Thyroid gland (tissue), 4 donors: Measurements from ENCODE around the gene CDHR2.

Source experiments
- POLR2A ChIP-seq, 2 donors: fragments of 450-650 bp; IDR thresholded peaks; one replicate each; pipeline ENCODE4 v1.6.1; 2017; ENCODE audit warnings: antibody characterized with exemption in 2 of 2, mild to moderate bottlenecking in 2 of 2, moderate library complexity in 1 of 2
- TF ChIP-seq, protein P1 (sequence below), 6 experiments: fragments of 200-600 bp in 3 of 6; fragments of 450-650 bp in 3 of 6; sonication (generic) in 3 of 6; IDR thresholded peaks; one replicate each; pipeline ENCODE4 v1.5.1; 2016 to 2019; ENCODE audit warnings: antibody characterized with exemption in 6 of 6, mild to moderate bottlenecking in 2 of 6, inconsistent platforms in 1 of 6, moderate library complexity in 1 of 6

DNA sequence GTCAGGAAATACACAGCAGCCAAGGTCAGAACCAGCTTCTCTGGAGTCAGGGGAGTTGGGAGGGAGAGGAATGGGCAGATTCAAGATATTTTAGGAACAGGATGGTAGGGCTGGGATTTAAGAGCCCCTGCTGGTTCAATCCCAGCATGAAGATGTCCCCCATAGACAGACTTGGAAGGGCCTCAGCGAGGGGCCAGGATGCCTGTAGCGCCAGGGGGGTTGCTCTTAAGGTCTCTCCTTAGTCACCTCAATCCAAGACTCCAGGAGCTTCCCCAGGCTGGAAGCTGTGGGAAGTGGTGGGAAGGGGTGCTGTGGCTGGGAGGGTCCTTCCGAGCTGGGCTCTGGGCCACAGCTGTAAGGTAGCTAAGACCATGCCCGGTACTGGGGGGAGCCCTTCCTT is 90.1 kb downstream of the CDHR2 start:
- TF ChIP-seq POLR2A (IDR thresholded peaks at IDR 0.05): no peak
- TF ChIP-seq, protein P1, sequence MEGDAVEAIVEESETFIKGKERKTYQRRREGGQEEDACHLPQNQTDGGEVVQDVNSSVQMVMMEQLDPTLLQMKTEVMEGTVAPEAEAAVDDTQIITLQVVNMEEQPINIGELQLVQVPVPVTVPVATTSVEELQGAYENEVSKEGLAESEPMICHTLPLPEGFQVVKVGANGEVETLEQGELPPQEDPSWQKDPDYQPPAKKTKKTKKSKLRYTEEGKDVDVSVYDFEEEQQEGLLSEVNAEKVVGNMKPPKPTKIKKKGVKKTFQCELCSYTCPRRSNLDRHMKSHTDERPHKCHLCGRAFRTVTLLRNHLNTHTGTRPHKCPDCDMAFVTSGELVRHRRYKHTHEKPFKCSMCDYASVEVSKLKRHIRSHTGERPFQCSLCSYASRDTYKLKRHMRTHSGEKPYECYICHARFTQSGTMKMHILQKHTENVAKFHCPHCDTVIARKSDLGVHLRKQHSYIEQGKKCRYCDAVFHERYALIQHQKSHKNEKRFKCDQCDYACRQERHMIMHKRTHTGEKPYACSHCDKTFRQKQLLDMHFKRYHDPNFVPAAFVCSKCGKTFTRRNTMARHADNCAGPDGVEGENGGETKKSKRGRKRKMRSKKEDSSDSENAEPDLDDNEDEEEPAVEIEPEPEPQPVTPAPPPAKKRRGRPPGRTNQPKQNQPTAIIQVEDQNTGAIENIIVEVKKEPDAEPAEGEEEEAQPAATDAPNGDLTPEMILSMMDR (IDR thresholded peaks at IDR 0.05): no peak
